GM18907 (cell line): Measurements from ENCODE around the gene EIF6.

ENCODE experiments used
- ATAC-seq: cut with Tn5 transposase; IDR thresholded peaks from one replicate; pipeline ENCODE4 v1.9.1; 2021; ENCODE audit warnings: mild to moderate bottlenecking, moderate library complexity; ENCODE audit not compliant: unreplicated experiment

Gene EIF6

GRCh38 chr20:35281506-35282101, 3.0 kb downstream of the EIF6 start:
- ATAC-seq = no peak

GRCh38 chr20:35280523-35280922, 4.0 kb downstream of the EIF6 start:
- no peak for ATAC-seq

- ATAC-seq = no peak
Observed at GRCh38 chr20:35279533-35280174, 4.9 kb downstream of the EIF6 start.

DNA sequence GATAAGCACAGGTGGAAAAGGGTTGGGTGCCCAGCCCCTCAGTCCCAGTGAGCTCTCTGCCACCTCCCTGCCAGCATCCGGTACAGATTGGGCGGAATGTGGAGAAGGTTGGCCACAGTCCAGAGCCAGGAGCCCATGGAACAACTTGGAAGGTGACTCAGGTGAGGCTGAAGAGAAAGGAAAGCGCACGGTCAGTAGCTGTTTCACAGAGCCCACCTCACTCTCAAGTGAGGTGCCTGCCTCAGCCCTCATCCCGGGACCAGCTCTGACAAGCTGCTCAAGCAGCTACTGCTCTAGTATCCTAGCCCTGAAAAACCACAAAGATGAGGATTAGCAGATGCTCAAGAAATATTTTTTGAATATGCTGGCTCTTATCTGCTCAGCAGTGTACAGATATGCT, 5.5 kb downstream of the EIF6 start:
- ATAC-seq = no peak

GRCh38 chr20:35277531-35278395, 6.8 kb downstream of the EIF6 start, which contains the start of gene MMP24OS:
TSS of gene MMP24OS (minus strand) at chr20:35278122. CDS start at chr20:35277929, 193 bp downstream.
- peak; percentile 79 for ATAC-seq

DNA sequence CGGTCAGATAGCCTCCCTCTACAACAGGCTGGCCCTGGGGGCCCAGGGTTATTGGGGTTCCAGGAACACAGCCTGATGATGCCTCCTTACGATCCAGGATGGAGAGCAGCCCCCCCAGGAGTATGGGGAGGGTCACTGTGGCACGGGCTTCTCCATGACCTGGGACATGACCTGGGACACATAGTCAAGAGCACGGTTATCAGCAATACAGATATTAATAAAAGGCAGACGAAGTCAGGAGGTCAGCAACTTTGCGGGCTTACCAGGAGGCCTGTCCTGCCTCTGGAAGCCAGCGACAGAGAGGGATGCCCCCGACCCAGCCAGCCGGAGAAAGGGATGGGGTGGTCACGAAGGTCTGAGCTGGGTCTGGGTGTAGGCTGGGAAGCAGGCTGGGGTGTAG, 7.4 kb downstream of the EIF6 start:
- peak; percentile 4 for ATAC-seq

- no peak for ATAC-seq
Observed at GRCh38 chr20:35276408-35276807, 8.2 kb downstream of the EIF6 start.

- no peak for ATAC-seq
Observed at GRCh38 chr20:35275741-35276251, 8.8 kb downstream of the EIF6 start.

DNA sequence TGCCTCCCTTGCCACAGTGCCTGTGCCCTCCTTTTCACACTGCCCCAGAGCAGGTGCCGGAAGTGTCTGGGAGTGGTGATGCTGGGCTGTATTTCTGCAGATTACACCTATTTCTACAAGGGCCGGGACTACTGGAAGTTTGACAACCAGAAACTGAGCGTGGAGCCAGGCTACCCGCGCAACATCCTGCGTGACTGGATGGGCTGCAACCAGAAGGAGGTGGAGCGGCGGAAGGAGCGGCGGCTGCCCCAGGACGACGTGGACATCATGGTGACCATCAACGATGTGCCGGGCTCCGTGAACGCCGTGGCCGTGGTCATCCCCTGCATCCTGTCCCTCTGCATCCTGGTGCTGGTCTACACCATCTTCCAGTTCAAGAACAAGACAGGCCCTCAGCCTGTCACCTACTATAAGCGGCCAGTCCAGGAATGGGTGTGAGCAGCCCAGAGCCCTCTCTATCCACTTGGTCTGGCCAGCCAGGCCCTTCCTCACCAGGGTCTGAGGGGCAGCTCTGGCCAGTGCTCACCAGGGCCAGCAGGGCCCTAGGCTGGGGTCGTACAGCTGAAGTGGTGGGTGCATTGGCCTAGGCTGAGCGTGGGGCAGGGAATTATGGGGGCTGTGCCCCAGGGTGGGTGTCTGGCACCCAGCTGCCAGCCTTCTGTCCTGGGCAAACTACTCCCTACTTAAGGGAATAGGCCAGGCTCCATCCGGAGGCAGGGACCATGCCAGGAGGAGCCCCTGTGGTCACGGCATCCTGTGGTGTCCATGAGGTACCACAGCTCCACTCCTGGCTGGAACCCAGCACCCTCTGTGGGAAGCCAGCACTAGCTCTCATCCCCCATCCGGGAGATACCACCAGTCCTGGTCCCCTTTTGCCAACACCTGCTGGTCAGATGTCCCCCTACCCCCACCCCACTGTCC, 10.1 kb downstream of the EIF6 start:
- no peak for ATAC-seq

- ATAC-seq = no peak
Observed at GRCh38 chr20:35273449-35274171, 11.0 kb downstream of the EIF6 start.

DNA sequence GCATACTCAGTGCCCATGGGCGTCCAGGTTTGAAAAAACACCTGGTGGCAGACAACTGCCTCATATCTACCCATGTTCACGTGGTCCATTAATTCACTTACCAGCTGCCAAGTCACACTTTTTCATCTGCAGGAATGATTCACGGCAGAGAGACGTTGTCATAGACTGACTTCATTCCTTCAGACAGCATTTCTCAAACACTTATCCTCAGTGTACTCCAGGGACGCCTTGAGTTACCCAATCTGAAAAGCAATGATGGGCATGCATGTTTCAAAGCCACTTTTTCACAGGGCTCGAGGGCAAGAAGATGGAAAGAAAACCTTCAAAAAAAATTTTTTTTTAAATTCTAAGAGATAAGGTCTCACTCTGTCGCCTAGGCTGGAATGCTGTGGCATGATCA, 12.7 kb downstream of the EIF6 start:
- ATAC-seq = no peak

- no peak for ATAC-seq
Observed at GRCh38 chr20:35271073-35271882, 13.3 kb downstream of the EIF6 start.

DNA sequence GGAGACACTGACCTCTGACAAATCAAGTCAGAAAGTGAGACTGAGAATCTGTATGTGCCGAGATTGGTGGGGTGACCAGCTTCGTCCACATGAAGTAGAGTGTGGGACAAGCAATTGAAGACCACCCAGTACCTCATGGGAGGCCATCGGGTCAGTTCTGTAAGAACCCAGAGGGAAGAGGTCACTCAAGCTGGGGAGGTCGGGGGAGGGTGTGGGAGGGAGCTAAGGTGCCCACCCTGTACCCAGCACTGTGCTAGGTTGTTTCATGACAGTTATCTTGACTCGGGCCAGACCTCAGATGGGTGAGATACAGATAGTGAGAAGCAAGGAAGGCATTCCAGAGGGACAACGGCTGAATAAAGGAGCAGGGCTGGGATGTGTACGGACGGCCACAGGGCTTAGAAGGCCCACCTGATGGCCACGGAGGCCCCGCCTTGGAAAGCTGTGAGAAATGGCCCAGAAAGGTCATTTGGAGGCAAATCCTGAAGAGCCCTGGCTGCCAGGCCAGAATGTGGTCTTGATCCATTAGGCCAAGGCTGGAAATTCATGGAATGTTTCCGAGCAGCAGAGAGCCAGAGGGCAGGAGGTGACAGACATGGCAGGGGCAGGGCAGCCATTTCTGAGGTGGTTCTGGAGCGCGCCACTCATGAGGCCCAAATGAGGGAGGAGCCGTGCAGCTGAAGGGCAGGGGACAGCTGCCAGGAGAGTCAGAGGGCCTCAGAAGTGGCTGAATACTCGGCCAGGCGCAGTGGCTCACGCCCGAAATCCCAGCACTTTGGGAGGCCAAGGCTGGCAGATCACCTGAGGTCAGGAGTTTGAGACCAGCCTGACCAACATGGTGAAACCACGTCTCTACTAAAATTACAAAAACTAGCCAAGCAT, 14.3 kb downstream of the EIF6 start:
- ATAC-seq = no peak

- ATAC-seq = no peak
Observed at GRCh38 chr20:35269055-35269781, 15.4 kb downstream of the EIF6 start.

DNA sequence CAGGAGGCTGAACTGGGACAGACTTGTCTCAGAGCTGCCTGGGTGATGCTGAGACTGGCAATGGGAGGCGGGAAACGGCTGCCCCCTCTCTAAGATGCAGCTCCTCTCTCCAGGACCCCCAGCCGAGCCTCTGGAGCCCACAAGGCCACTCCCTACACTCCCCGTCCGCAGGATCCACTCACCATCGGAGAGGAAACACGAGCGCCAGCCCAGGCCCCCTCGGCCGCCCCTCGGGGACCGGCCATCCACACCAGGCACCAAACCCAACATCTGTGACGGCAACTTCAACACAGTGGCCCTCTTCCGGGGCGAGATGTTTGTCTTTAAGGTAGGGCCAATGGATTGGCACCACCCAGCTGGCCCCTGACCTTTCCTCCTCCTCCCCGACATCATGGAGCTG, 17.5 kb downstream of the EIF6 start:
- ATAC-seq = no peak

GRCh38 chr20:35264755-35265154, 19.8 kb downstream of the EIF6 start:
- no peak for ATAC-seq

DNA sequence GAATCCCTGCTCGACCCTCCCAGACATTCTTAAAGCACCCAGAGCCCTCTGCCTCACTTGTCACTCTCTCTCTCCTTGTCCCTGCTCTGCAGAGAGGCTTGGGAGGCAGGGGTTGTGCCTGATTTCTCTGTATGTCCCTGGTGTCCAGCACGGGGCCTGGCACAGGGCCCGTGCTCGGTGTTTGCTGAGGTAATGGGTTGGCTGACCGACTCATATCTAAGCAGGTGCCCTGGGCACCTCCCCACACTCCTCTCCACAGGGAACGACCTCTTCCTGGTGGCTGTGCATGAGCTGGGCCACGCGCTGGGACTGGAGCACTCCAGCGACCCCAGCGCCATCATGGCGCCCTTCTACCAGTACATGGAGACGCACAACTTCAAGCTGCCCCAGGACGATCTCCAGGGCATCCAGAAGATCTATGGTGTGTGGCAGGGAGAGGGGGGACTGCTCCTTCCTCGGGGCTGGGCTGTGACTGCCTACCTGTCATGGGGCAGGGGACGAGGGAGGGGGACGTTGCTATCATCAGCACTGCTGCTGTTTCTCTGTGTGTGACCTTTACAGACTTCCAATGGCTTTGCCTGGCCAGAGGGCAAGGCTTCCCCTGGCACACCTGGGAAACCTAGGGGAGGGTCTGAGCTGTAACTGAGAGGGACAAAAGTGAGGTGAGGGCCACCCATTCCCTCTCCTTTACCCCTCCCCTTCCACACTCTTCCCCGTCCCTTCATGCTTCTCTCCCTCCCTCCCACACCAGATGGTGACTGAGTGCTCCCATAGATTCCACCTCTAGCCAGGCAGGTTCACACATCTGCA, 20.8 kb downstream of the EIF6 start:
- ATAC-seq = no peak
